ENCODE results near the gene PRDM8.

Gene PRDM8

DNA sequence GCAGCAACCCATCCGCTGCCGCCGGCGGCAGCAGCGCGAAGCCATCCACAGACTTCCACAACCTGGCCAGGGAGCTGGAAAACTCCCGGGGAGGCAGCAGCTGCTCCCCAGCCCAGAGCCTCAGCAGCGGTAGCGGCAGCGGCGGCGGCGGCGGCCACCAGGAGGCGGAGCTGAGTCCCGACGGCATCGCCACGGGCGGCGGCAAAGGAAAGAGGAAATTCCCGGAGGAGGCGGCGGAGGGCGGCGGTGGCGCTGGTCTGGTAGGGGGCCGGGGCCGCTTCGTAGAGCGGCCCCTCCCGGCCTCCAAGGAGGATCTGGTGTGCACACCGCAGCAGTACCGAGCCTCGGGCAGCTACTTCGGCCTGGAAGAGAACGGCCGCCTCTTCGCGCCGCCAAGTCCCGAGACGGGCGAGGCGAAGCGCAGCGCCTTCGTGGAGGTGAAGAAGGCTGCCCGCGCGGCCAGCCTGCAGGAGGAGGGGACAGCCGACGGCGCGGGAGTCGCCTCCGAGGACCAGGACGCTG, 4.9 kb downstream of the PRDM8 start:
- peak; percentile 36 for DNase-seq

DNA sequence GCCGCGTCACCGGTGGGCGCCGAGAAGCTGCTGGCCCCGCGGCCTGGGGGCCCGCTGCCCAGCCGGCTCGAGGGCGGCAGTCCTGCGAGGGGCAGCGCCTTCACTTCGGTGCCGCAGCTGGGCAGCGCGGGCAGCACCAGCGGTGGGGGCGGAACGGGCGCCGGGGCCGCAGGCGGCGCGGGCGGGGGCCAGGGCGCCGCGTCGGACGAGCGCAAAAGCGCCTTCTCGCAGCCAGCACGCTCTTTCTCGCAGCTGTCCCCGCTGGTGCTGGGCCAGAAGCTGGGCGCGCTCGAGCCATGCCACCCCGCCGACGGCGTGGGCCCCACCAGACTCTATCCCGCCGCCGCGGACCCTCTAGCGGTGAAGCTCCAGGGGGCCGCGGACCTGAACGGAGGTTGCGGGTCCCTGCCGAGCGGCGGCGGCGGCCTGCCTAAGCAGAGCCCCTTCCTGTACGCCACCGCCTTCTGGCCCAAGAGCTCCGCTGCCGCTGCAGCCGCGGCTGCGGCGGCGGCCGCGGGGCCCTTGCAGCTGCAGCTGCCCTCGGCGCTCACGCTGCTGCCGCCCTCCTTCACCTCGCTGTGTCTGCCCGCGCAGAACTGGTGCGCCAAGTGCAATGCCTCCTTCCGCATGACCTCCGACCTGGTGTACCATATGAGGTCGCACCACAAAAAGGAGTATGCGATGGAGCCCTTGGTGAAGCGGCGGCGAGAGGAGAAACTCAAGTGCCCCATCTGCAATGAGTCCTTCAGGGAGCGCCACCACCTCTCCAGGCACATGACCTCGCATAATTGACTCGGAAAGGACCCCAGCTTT, 5.6 kb downstream of the PRDM8 start:
- DNase-seq, result peak; percentile 26

DNA sequence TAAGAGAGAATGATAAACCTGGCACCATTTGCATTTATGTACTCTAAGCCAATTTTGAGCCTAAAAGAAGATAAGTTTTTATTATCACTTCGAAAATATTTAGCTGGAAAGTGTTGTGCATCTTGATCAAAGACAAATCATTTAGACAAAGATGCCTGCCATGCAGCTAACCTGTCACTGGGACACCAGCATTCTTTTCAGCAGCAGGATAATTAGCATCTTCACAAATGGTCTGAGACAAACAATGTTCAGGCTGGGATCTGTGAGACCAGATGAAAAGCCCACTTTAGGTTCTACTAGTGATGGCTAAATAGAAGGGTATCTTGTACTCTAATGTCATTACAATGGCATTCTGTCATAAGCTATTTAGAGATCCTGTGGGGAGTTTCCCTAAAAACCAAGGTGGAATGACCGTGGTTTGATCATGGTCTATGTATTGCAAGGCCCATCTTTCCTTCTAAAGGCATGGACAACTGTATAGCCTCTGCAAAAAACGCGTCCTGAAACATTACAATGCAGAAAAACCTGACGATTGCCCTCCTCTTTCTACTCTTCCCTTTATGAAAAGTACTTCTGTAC, 7.2 kb downstream of the PRDM8 start:
- DNase-seq, result no peak

DNA sequence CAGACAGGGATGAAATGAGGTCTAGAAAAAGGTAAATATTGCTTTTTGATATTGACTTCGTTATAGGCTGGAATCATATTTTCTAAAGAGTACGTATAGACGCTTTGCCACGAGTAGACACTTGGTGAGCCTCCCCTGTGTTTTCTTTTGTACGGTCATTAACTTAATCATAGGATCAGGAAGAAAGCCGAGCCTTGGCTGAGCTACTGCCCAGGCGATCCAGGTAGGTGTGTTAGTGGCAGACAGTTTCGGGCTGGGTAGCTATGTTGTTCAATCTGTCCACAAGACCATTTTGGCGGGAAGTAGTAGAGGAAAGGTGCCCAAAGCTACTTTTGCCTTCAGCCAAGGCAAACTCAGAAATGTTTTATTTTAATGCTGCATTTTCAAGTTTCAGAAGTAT, 8.8 kb downstream of the PRDM8 start:
- DNase-seq, result no peak

DNA sequence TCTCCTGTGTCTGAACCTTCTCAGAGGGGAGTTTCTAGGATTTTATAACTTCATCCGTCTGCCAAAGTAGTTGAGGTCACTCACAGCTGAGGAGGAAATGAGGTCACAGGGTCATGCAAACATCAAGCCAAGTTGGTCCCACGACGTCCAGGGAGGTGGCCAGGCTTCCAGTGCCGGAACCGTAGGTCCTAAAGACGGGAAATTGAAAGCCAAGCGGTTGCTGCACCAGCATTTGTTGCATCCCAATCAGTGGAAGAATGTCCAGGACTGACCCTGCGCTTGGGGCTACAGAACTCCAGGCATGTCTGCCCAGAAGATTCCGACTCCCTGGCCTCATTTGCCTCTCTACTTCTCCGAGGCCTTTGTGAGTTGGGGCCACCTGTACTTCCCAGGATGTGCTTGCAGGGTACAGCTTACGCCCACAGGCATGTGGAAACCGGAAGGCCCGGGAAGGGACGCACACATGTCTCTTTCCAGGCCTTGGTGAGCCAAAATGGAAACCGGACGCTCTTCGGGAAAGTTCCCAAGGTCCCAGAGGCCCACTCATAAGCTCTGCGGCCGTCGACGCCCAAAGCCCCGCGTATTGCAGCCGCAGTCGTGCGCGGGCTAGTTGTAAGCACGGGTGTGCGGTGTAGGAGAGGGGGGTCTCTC, 9.3 kb downstream of the PRDM8 start:
- no peak for DNase-seq

DNA sequence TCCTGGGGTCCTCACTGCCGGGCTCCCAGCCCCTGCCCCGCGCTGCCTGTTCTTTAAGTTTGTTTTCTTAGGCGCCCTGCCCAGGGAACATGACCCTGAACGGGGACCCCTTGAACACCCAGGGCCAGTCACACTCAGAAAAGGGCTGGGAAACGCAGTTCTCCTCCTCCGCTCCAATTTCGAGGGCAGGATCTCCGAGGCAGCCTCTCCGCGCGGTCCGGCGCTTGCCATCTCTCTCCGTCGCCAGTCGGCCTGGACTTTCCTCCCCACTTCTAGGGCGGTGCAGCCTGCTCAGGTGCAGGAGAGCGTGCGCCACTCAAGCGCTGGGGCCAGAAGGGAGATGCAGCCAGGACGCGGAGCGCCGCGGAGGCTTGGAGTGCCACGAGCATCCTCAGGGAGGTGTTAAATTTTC, 9.9 kb downstream of the PRDM8 start:
- no peak for DNase-seq

DNA sequence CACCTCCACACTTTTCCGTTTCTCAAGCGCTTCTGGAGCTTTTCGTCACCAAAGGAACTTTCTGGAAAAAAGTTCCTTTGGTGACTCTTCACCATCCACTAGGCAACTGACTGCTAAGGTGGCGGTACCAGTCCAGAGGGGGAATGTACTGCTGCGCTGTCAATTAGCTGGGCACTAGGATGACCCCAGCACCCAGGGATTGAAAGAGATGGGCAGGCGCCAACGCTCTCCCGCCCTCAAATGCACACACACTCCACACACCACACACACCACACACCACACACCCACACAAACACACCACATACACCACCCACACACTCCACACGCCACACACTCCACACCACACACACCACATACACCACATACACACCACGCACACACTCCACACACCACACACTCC, 10.4 kb downstream of the PRDM8 start:
- no peak for DNase-seq

DNA sequence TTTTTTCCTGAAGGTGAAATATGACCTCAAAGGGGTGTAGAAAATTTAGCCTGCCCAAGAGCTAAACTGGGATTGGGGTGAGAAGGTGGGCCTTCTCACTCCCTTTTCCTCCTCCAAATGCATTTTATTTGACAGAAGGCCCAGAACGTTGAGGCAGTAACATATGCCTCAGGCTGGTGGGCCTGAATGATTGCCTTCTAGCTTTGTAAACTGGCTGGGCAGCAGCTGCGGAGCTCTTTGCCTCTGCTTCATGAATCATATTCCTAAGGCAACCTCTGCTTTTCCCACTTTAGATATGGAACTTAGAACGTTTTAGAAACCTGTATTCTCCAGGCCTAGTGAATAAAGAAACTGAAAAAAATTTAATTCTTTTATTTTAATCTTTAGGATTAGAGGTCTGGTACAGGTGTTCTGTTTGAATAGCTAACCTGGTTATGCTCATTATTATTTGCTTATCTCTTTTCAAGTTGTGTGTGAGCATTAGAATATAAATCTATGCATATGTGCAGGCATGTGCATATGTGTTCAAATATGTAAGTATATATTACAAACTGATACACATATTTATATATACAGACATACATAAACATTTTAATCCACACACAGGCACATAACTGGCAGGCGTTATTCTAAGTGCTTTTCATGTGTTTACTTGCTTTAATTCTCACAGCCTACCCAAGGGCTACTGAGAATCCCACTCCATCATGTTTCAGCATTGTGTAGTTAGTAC, 11.5 kb downstream of the PRDM8 start:
- no peak for DNase-seq

DNA sequence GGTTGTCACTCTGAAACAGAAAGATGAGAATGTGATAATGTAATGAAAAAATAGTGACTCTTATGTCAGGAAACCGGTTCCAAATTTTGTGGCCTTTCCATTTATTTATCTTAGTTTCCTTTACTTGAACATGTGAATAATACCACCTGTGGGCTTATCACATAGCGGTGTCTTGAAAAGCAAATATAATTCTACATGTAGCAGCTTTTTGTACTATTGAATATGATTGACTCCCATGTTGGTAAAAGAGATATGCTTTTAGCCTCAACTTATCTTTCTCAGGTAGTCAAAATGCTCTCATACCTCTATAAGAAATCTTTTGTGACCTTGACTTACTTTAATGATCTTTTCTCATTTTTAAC, 12.0 kb downstream of the PRDM8 start:
- no peak for DNase-seq

DNA sequence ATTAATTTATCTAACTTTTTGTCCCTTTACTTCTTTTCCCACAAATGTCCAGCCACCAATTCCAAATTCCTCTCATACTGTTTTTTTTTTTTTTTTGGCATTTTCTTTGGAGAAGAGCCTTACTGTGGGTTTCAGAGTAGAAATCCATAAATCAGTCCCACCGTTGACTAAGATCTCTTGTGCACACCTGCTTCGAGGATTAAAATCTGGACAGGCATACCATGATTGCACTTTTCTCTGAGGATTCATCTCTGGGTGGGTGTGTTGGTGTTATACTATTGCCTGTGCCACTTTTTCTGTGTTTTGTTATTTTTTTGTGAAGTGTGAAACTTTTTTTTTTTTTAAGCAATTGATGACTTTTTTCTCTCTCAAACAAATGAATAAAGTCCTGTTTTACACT, 13.2 kb downstream of the PRDM8 start:
- DNase-seq, result no peak

DNA sequence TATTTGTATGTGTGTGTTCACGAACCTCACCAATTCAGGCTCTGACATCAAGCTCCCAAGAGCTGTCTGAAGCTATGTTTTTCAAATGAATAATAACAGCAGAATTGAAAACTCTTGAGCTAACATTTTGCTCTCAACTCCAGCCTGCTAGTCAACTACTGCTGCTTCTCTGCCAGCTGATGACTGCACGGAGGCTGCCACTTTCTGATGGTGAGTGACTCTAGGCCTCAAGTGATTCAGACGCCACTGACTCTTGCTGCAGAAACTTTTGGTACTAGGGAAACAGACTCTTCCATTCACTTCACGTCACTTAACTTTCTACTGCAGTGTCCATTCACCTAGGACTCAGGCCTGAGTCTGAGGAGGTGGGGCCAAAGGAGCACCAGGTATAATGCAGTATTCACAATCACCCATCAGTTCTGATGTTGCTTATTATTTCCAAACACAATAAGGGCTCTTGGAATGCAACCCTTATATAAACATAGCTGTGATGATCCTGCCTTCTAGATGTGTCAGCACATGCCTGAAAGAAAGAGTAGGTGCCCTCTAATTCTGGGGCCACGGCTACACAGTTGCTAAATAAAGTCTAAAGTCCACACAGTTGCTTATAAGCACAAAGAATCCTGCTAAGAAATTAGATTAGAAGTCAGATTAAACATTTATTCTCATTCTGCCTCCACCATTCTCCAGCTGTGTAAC, 16.0 kb downstream of the PRDM8 start:
- no peak for DNase-seq

DNA sequence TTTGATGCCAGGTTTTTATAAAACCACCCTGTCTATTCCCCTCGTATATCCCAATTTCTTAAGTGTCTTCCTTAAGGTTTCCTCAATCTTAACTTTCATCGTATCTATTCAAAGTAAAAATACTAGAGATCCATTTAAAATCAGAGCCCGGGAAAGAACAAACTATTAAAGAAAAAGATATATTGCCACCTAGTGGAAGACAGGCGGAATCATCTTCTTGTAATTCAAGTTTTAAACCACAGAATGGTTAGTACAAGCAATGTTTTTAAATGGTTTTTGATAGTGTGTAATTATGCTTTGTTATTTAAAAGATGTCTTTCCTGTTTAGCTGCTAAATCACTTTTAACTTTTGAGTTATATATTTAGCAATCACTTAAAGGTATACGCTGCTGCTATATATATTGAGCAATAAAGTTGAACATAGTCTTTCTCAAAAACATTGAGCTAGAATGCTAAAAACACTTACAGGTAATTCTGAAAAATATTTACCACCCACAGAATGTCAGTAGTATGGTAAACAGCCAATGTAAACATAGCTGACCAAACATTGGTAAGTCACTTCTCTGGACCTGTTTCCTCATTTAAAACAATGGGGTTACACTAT, 18.2 kb downstream of the PRDM8 start:
- DNase-seq, result peak; percentile 39

DNA sequence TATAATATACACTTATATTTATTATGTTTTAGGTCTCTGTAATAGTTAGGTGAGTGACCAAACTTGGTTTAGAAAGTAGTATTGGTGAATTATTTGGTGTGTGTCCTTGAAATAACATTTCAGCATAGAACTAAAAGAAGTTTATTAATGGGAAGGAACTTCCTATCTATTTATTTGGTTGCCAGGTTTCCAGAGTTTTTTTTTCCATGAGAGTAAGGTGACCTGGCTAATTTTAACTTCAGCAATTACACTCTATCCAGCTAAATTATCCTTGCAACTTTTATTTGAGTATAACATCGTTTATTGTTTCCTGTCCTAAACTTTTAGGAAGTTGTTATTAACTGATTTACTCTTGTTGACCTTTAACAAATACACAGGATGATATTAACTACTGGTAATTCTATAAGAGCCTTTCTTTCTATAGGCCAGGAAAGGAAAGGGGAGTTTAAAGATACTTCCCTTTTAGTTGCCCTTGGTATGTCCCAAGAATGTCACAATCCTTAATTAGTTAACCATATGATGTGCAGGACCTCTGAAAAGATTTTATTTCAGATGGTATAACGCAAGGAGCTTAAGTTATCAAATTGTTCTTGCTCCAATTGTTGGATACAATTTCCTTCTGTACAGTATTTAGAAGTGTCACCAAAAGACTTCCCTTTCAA, 18.9 kb downstream of the PRDM8 start:
- no peak for DNase-seq

DNA sequence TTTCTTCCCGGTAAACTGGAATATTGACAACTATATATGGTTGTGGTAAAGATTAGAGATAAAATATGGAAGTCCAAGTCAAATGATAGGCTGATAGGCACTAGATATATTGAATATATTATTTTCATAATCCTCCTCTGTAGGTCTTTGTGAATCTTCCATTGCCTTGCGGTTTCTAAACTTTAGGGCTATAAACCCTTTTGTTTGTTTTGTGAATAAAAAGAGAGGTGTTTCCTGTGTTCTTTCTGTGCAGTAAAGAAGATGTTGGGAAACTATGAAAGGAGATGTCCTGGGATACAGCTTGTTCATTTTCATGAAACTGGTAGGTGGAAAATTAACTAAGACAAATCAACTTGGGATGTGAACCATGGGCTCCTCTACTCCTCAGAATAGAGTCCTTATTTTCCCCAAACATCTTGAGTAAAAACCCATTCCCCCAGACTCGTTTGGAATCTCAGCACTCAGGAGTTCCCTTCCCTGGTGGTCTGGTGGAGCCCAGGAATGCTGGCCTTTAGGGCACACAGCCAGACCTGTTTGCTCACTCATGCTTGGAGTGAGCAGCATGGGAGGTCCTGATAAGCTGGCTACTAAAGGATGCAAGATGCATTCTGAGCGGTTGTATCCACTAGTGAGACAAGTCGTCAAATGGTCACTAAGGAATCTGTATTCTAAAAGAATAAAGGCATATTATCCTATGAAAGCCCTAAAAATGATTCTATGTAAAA, 22.2 kb downstream of the PRDM8 start:
- DNase-seq, result no peak

DNA sequence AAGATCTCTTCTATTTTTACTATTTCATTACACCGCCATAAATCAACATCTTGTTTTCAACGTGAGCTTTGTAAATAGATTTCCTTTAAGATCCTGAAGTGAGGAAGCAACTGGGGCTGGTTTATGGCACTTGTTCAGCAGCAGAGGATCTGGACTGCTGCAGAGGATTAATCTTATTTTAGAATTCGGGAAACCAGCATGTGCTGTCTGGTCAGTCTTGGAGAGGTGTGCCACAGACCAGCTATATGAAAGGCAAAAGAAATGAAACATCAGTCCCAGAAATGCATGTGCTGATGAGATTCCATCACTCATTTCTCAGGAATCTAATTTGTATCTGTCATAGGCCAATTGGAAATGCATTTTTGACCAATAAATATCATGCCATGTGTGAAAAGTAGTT, 23.4 kb downstream of the PRDM8 start:
- DNase-seq, result no peak

DNA sequence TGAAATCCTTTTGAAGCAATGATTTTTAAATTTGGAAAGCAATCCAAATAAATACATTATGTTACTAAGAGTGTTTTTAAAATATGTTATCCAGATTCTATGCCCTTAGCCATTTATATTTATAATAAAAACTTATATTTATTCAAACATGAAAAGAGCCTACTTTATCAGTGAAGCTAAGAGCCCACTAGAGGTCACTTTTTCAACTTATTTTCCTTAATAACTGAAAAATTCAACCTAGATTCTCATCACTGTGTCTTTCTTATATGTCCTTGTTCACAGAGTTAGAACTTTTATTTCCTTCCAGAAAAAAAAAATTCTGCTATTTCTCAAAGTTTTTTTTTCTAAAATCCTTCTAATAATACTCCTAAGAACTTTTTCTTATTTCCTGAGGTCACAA, 23.9 kb downstream of the PRDM8 start:
- DNase-seq, result no peak

DNA sequence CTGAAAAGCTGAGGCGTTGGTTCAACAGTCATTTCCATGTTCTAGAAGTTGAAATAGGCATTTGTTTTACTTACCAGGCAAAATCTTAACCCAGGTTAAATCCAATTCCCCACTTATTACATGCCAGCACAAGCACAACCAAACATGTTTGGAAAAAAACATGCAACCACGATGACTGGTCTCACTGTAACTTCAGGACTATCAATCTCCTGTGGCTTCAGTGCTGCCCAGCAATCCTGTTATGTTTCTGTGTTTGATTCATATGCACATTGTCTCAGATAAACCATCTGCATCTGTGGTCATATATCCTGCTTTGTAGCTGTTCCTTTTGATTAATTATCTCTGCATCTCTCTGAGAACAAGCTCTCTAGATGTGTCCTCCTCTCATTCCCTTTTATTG, 28.3 kb downstream of the PRDM8 start:
- DNase-seq, result no peak

DNA sequence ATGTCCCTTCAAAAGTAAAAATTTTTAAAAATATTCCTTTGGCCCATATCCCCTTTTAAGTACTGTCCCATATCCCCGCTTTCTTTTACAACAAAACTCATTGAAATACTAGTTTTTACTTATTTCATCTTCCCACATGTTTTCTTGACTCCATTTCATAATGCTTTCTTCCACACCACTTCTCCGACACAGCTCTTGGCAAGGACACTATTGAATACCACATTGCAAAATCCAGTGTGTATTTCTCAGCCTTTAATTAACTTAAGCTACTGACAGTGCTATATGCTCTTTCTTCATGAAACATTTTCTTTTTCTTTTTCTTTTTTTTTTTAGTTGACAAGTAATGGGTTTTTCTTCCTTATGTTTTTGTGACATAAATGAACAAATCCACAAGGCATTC, 28.8 kb downstream of the PRDM8 start:
- no peak for DNase-seq

DNA sequence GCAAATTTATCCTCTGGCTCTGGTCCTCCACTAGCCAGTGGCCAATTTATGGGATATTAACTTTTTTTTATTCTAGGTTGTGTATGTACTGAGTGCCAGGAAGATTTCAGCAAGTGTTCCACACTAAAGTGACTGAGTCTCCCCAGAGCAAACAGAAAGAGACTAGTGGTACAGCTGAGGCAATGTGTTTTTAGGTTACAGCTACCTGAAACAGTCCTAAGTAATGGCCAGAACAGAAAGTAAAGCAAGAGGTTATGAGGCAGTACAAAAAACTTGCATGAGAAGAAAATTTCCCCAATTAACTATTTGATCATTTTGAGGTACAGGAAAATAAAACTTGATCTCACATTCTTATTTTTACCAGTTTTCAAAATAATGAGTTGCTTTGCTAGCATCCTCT, 31.2 kb downstream of the PRDM8 start:
- no peak for DNase-seq

DNA sequence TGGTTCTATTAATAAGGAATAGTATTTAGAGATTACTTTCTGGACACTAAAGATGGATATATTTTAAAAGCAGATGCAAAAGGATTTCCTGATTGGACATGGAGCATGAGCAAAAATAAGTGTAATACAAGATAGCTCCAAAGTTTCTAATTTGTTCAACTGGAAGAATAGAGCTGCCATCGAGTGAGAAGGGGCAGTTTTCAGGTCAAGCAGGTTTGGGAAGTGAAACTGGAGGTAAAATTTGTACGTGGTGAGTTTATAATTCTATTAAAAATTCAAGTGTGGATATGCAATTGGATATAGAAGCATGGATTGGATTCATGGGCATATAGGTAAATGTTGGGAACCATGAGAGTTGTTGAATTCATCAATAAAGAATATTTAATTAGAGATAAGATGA, 31.8 kb downstream of the PRDM8 start:
- no peak for DNase-seq

DNA sequence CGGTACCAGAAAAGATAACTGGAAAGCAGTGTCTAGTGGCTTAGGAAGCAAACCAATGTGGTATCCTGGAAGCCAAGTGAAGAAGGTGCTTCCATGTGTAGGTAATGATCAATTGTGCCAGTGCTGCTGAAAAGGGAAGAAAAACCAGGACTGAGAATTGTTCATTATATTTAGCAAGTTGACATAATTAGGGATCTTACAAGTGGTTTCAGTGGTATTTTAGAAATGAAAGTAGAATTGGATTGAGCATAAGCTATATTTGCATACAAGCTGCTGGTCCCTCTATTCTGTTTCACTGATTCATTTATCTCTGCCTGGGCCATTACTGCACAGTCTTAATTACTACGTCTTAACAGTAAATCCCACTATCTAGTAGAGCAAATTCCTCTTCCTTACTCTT, 32.3 kb downstream of the PRDM8 start:
- no peak for DNase-seq

Data from NCI-H510A treated with DMSO at 0.1 percent for 48 hours (cell line).